ENCODE data around the gene VGLL4. TPM values are rescaled to one million over a fixed set of nuclear protein-coding genes. Genes with fewer than 3 reads are reported as not detected.

The VGLL4 gene
- total RNA-seq, 1 donor from 2014 or later, result 82.6 TPM

DNA sequence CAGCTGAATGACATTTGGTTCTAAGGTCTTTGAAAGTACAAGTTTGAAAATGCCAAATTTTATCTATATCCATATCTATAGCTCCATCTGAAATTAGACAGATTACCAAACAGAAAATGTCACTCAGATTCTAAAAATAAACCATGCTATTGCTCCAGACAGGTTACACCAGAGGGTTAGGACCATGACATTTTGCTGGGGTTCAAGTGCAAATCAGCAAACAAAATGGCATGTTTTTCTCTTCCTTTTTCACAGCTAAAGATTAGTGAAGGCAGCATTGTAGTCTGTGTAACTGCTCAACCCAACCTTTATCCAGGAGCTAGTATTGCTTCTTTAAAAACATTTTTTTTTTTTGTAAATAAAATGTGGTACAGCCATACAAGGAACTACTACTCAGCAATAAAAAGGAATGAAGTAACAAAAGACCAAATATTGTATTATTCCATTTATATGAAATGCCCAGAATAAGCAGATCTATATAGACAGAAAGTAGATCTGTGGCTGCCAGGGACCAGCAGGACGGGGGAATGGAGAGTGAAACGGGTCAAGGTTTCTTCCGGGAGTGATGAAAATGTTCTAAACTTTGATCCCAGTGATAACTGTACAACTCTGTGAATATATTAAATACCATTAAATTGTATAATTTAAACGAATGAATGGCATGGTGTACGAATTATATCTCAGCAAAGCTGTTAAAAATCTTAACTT lies 18.2 kb downstream of the VGLL4 start:
- peaks cover 13% of the 10 kb centered on the region for H3K4me1 Mint-ChIP-seq
- no peak overlapping the region for H3K4me3 ChIP-seq
- no peaks in the 10 kb centered on the region for H3K36me3 ChIP-seq
- H3K27me3 ChIP-seq, result no peaks in the 10 kb centered on the region
- H4K20me1 ChIP-seq (ENCODE audit: low read depth), result peaks cover 87% of the 10 kb centered on the region
- no peak overlapping the region for H3K9ac ChIP-seq
- no peak for DNase-seq (ENCODE audit: low spot score)
- H3F3A ChIP-seq (ENCODE audit: low read depth), result no peaks in the 10 kb centered on the region
- no peak overlapping the region for H3K4me2 ChIP-seq
- peaks cover 100% of the 10 kb centered on the region for H3K79me2 ChIP-seq (ENCODE audit: low read depth)
- H3K27ac Mint-ChIP-seq, result no peak overlapping the region
- H3K9me3 ChIP-seq (ENCODE audit: low read depth), result no peaks in the 10 kb centered on the region
- H3K4me1 ChIP-seq, result peaks cover 6% of the 10 kb centered on the region
- peaks cover 9% of the 10 kb centered on the region for H3K27me3 Mint-ChIP-seq (ENCODE audit: insufficient read depth, low read depth)
- no peak overlapping the region for H3K27ac ChIP-seq
- no peak overlapping the region for H2AFZ ChIP-seq (replicated peaks)
- TF ChIP-seq EZH2phosphoT487 (IDR thresholded peaks at IDR 0.05) (no peak), EZH2 (IDR thresholded peaks at IDR 0.05) (no peak), CTCF (IDR thresholded peaks at IDR 0.05) (no peak)
- H3K36me3 Mint-ChIP-seq, result peaks cover 68% of the 10 kb centered on the region
- no peak overlapping the region for H3K4me3 Mint-ChIP-seq
- peaks cover 56% of the 10 kb centered on the region for H3K9me3 Mint-ChIP-seq

- H3F3A ChIP-seq (ENCODE audit: low read depth), result no peaks in the 10 kb centered on the region
- no peak overlapping the region for H3K27ac ChIP-seq
- no peak overlapping the region for H3K27ac Mint-ChIP-seq
- no peak overlapping the region for H3K4me3 Mint-ChIP-seq
- no peak for TF ChIP-seq EZH2 (IDR thresholded peaks at IDR 0.05)
- TF ChIP-seq EZH2phosphoT487 (IDR thresholded peaks at IDR 0.05), result no peak
- TF ChIP-seq CTCF (IDR thresholded peaks at IDR 0.05), result no peak
- no peak overlapping the region for H3K4me2 ChIP-seq
- peaks cover 66% of the 10 kb centered on the region for H3K36me3 Mint-ChIP-seq
- no peaks in the 10 kb centered on the region for H3K27me3 ChIP-seq
- peaks cover 18% of the 10 kb centered on the region for H3K4me1 Mint-ChIP-seq
- H3K36me3 ChIP-seq, result no peaks in the 10 kb centered on the region
- peaks cover 89% of the 10 kb centered on the region for H4K20me1 ChIP-seq (ENCODE audit: low read depth)
- H3K9me3 ChIP-seq (ENCODE audit: low read depth), result no peaks in the 10 kb centered on the region
- H3K27me3 Mint-ChIP-seq (ENCODE audit: insufficient read depth, low read depth), result peaks cover 9% of the 10 kb centered on the region
- no peak overlapping the region for H3K4me3 ChIP-seq
- peaks cover 13% of the 10 kb centered on the region for H3K4me1 ChIP-seq
- no peak overlapping the region for H2AFZ ChIP-seq (replicated peaks)
- DNase-seq (ENCODE audit: low spot score), result no peak
- peaks cover 53% of the 10 kb centered on the region for H3K9me3 Mint-ChIP-seq
- H3K9ac ChIP-seq, result no peak overlapping the region
- peaks cover 100% of the 10 kb centered on the region for H3K79me2 ChIP-seq (ENCODE audit: low read depth)
Measured at GRCh38 chr3:11624704-11625375, 18.9 kb downstream of the VGLL4 start.

GRCh38 chr3:11624161-11624560 lies 19.6 kb downstream of the VGLL4 start:
- no peak overlapping the region for H3K27ac Mint-ChIP-seq
- H3K4me3 ChIP-seq, result no peak overlapping the region
- H3K27me3 ChIP-seq, result no peaks in the 10 kb centered on the region
- H3K4me2 ChIP-seq, result no peak overlapping the region
- H3K9me3 ChIP-seq (ENCODE audit: low read depth), result no peaks in the 10 kb centered on the region
- peaks cover 62% of the 10 kb centered on the region for H3K36me3 Mint-ChIP-seq
- no peak overlapping the region for H3K4me3 Mint-ChIP-seq
- no peaks in the 10 kb centered on the region for H3F3A ChIP-seq (ENCODE audit: low read depth)
- no peak overlapping the region for H3K9ac ChIP-seq
- H3K27me3 Mint-ChIP-seq (ENCODE audit: insufficient read depth, low read depth), result peaks cover 9% of the 10 kb centered on the region
- no peak overlapping the region for H2AFZ ChIP-seq (replicated peaks)
- no peak overlapping the region for H3K27ac ChIP-seq
- peaks cover 100% of the 10 kb centered on the region for H3K79me2 ChIP-seq (ENCODE audit: low read depth)
- peaks cover 19% of the 10 kb centered on the region for H3K4me1 ChIP-seq
- no peaks in the 10 kb centered on the region for H3K36me3 ChIP-seq
- peaks cover 95% of the 10 kb centered on the region for H4K20me1 ChIP-seq (ENCODE audit: low read depth)
- peaks cover 24% of the 10 kb centered on the region for H3K4me1 Mint-ChIP-seq
- TF ChIP-seq EZH2phosphoT487 (IDR thresholded peaks at IDR 0.05), result no peak
- no peak for TF ChIP-seq CTCF (IDR thresholded peaks at IDR 0.05)
- TF ChIP-seq EZH2 (IDR thresholded peaks at IDR 0.05), result no peak
- H3K9me3 Mint-ChIP-seq, result peaks cover 48% of the 10 kb centered on the region
- no peak for DNase-seq (ENCODE audit: low spot score)

All from neural progenitor cell (in vitro differentiated cells).